GM23338 (cell line): ENCODE measurements around the gene BARX2. TPM values are rescaled to one million over a fixed set of nuclear protein-coding genes. Genes with fewer than 3 reads are reported as not detected.

Source experiments
- ATAC-seq: fragments of 200-7000 bp; cut with Tn5 transposase; 3 replicates; pipeline ENCODE4 v1.9.1; 2020
- DNase-seq: peaks from one replicate; pipeline ENCODE4 v3.0.0-alpha.2; 2015; ENCODE audit warnings: low spot score
- H2AFZ ChIP-seq: fragments of 200-600 bp; sonication (generic); 2 replicates; pipeline ENCODE4 v1.8.0; 2016; ENCODE audit warnings: antibody characterized with exemption, mild to moderate bottlenecking, moderate library complexity
- H3F3A ChIP-seq: fragments of 200-600 bp; sonication (generic); replicated peaks from 2 replicates; pipeline ENCODE4 v1.8.0; 2017; ENCODE audit warnings: antibody characterized with exemption, mixed run types, low read depth
- H3K27ac ChIP-seq: fragments of 200-600 bp; sonication (generic); 2 replicates; pipeline ENCODE4 v1.6.1; 2016; ENCODE audit warnings: low read depth
- H3K27me3 ChIP-seq: fragments of 200-600 bp; sonication (generic); 2 replicates; pipeline ENCODE4 v1.8.0; 2016; ENCODE audit warnings: mild to moderate bottlenecking, mixed run types, moderate library complexity; ENCODE audit not compliant: insufficient read depth
- H3K36me3 ChIP-seq: fragments of 200-600 bp; sonication (generic); 2 replicates; pipeline ENCODE4 v1.8.0; 2016; ENCODE audit warnings: mild to moderate bottlenecking; ENCODE audit not compliant: insufficient read depth
- H3K4me1 ChIP-seq: fragments of 200-600 bp; sonication (generic); 2 replicates; pipeline ENCODE4 v1.8.0; 2016; ENCODE audit warnings: mild to moderate bottlenecking, moderate library complexity; ENCODE audit not compliant: insufficient read depth
- H3K4me2 ChIP-seq: fragments of 200-600 bp; sonication (generic); 2 replicates; pipeline ENCODE4 v1.7.1; 2017; ENCODE audit warnings: mixed run types
- H3K4me3 ChIP-seq: fragments of 200-600 bp; sonication (generic); 2 replicates; pipeline ENCODE4 v1.6.1; 2016; ENCODE audit warnings: mixed run types
- H3K79me2 ChIP-seq: fragments of 200-600 bp; sonication (generic); replicated peaks from 2 replicates; pipeline ENCODE4 v1.8.0; 2017; ENCODE audit warnings: mild to moderate bottlenecking; ENCODE audit not compliant: insufficient read depth
- H3K9me2 ChIP-seq: fragments of 200-600 bp; sonication (generic); 2 replicates; pipeline ENCODE4 v1.8.0; 2017; ENCODE audit not compliant: insufficient read depth
- H4K20me1 ChIP-seq: fragments of 200-600 bp; sonication (generic); replicated peaks from 2 replicates; pipeline ENCODE4 v1.8.0; 2017; ENCODE audit warnings: mild to moderate bottlenecking; ENCODE audit not compliant: insufficient read depth
- H3K27ac Mint-ChIP-seq: 2 replicates; pipeline ENCODE4 v1.8.0; 2020; ENCODE audit warnings: inconsistent platforms, mild to moderate bottlenecking, moderate library complexity, mixed read lengths
- H3K27me3 Mint-ChIP-seq: 3 replicates; pipeline ENCODE4 v1.8.0; 2022; ENCODE audit warnings: low read depth, mild to moderate bottlenecking, moderate library complexity, mixed read lengths, inconsistent platforms; ENCODE audit not compliant: insufficient read depth, poor library complexity
- H3K36me3 Mint-ChIP-seq: 3 replicates; pipeline ENCODE4 v1.8.0; 2021; ENCODE audit warnings: low read depth, mild to moderate bottlenecking, inconsistent platforms, moderate library complexity, mixed read lengths
- H3K4me1 Mint-ChIP-seq: 3 replicates; pipeline ENCODE4 v1.8.0; 2020; ENCODE audit warnings: mild to moderate bottlenecking, inconsistent platforms, mixed read lengths
- H3K4me3 Mint-ChIP-seq: 3 replicates; pipeline ENCODE4 v1.8.0; 2021; ENCODE audit warnings: moderate library complexity, mild to moderate bottlenecking, inconsistent platforms, mixed read lengths
- H3K9me3 Mint-ChIP-seq: 3 replicates; pipeline ENCODE4 v1.8.0; 2020; ENCODE audit warnings: moderate library complexity, mild to moderate bottlenecking, inconsistent platforms, mixed read lengths
- CREB1 ChIP-seq: fragments of 250-450 bp; sonication (Bioruptor Pico); IDR thresholded peaks from 2 replicates; pipeline ENCODE4 v1.5.0; 2020; ENCODE audit warnings: low read depth, mild to moderate bottlenecking, moderate library complexity
- EZH2 ChIP-seq: fragments of 200-600 bp; sonication (generic); IDR thresholded peaks from one replicate; pipeline ENCODE4 v1.8.0; 2017; ENCODE audit warnings: antibody characterized with exemption, mild to moderate bottlenecking, low read depth; ENCODE audit not compliant: unreplicated experiment
- EZH2phosphoT487 ChIP-seq: fragments of 200-600 bp; sonication (generic); IDR thresholded peaks from one replicate; pipeline ENCODE4 v1.8.1; 2018; ENCODE audit warnings: antibody characterized with exemption; ENCODE audit not compliant: unreplicated experiment
- JUNB ChIP-seq: IDR thresholded peaks from one replicate; pipeline ENCODE4 v1.6.1; 2016; ENCODE audit warnings: antibody characterized with exemption; ENCODE audit not compliant: unreplicated experiment
- POLR2AphosphoS5 ChIP-seq: IDR thresholded peaks from 2 replicates; pipeline ENCODE4 v1.6.1; 2016; ENCODE audit warnings: antibody characterized with exemption, low read depth
- STAT1 ChIP-seq: IDR thresholded peaks from one replicate; pipeline ENCODE4 v1.6.1; 2016; ENCODE audit warnings: antibody characterized with exemption; ENCODE audit not compliant: unreplicated experiment
- ZNF331 ChIP-seq: fragments of 250-450 bp; sonication (Bioruptor Pico); IDR thresholded peaks from 2 replicates; pipeline ENCODE4 v1.5.0; 2020; ENCODE audit warnings: low read depth, mild to moderate bottlenecking, moderate library complexity
- polyA plus RNA-seq: library from polyadenylated mRNA; unstranded; fragments of >200 nt; fragmentation: Nextera tagmentation; extraction: Ambion mirVana; gene quantifications from 2 replicates; pipeline ENCODE4 v1.2.1, GENCODE V29; 2016
- total RNA-seq: library from RNA; depleted of rRNA; stranded (reverse); fragments of >200 nt; shearing (Covaris generic); gene quantifications from 2 replicates; pipeline ENCODE4 v1.2.3, GENCODE V29; 2014
- TF ChIP-seq, protein P1 (sequence below): fragments of 250-450 bp; sonication (Bioruptor Pico); IDR thresholded peaks from 2 replicates; pipeline ENCODE4 v1.5.0; 2020; ENCODE audit warnings: mild to moderate bottlenecking, moderate library complexity
- TF ChIP-seq, protein P2 (sequence below): IDR thresholded peaks from one replicate; pipeline ENCODE4 v1.6.1; 2018; ENCODE audit warnings: antibody characterized with exemption; ENCODE audit not compliant: unreplicated experiment

The BARX2 gene
- total and polyA plus RNA-seq, 2 experiments from 2014 or later, result not detected

DNA sequence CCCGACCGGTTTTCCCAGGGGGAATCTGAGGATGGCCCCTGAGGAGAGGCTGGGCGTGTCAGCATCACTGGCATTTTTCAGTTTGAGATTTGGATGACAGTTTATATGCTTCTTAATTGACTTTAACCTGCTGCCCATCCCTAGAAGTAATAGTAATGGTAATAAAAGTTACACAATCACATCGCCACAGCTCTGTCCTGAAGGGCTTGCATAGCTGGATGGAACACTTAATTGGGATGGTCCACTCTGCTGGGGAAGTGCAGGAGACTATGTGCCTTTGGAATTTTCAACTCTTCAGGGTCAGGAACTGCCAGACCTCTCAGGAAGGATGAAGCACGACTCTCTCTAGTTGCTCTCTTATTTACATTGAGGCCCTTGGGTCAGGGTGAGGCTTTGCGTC is 16.2 kb downstream of the BARX2 start:
- TF ChIP-seq JUNB (no peak), ZNF331 (CRISPR knock-in tag) (no peak), POLR2AphosphoS5 (no peak), EZH2phosphoT487 (no peak), CREB1 (CRISPR knock-in tag) (no peak), EZH2 (no peak)
- TF ChIP-seq, protein P1, sequence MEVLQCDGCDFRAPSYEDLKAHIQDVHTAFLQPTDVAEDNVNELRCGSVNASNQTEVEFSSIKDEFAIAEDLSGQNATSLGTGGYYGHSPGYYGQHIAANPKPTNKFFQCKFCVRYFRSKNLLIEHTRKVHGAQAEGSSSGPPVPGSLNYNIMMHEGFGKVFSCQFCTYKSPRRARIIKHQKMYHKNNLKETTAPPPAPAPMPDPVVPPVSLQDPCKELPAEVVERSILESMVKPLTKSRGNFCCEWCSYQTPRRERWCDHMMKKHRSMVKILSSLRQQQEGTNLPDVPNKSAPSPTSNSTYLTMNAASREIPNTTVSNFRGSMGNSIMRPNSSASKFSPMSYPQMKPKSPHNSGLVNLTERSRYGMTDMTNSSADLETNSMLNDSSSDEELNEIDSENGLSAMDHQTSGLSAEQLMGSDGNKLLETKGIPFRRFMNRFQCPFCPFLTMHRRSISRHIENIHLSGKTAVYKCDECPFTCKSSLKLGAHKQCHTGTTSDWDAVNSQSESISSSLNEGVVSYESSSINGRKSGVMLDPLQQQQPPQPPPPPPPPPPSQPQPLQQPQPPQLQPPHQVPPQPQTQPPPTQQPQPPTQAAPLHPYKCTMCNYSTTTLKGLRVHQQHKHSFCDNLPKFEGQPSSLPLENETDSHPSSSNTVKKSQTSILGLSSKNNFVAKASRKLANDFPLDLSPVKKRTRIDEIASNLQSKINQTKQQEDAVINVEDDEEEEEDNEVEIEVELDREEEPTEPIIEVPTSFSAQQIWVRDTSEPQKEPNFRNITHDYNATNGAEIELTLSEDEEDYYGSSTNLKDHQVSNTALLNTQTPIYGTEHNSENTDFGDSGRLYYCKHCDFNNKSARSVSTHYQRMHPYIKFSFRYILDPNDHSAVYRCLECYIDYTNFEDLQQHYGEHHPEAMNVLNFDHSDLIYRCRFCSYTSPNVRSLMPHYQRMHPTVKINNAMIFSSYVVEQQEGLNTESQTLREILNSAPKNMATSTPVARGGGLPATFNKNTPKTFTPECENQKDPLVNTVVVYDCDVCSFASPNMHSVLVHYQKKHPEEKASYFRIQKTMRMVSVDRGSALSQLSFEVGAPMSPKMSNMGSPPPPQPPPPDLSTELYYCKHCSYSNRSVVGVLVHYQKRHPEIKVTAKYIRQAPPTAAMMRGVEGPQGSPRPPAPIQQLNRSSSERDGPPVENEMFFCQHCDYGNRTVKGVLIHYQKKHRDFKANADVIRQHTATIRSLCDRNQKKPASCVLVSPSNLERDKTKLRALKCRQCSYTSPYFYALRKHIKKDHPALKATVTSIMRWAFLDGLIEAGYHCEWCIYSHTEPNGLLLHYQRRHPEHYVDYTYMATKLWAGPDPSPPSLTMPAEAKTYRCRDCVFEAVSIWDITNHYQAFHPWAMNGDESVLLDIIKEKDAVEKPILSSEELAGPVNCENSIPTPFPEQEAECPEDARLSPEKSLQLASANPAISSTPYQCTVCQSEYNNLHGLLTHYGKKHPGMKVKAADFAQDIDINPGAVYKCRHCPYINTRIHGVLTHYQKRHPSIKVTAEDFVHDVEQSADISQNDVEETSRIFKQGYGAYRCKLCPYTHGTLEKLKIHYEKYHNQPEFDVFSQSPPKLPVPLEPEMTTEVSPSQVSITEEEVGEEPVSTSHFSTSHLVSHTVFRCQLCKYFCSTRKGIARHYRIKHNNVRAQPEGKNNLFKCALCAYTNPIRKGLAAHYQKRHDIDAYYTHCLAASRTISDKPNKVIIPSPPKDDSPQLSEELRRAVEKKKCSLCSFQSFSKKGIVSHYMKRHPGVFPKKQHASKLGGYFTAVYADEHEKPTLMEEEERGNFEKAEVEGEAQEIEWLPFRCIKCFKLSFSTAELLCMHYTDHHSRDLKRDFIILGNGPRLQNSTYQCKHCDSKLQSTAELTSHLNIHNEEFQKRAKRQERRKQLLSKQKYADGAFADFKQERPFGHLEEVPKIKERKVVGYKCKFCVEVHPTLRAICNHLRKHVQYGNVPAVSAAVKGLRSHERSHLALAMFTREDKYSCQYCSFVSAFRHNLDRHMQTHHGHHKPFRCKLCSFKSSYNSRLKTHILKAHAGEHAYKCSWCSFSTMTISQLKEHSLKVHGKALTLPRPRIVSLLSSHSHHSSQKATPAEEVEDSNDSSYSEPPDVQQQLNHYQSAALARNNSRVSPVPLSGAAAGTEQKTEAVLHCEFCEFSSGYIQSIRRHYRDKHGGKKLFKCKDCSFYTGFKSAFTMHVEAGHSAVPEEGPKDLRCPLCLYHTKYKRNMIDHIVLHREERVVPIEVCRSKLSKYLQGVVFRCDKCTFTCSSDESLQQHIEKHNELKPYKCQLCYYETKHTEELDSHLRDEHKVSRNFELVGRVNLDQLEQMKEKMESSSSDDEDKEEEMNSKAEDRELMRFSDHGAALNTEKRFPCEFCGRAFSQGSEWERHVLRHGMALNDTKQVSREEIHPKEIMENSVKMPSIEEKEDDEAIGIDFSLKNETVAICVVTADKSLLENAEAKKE (CRISPR knock-in tag), result no peak
- H3K27me3 ChIP-seq, result no peaks in the 10 kb centered on the region
- no peaks in the 10 kb centered on the region for H3K36me3 Mint-ChIP-seq
- no peaks in the 10 kb centered on the region for H3K9me3 Mint-ChIP-seq
- H3F3A ChIP-seq, result no peaks in the 10 kb centered on the region
- DNase-seq, result no peak
- H3K4me3 ChIP-seq, result no peak overlapping the region
- H4K20me1 ChIP-seq, result no peaks in the 10 kb centered on the region
- no peaks in the 10 kb centered on the region for H3K36me3 ChIP-seq
- H3K27ac ChIP-seq, result no peak overlapping the region
- no peak overlapping the region for H3K27ac Mint-ChIP-seq
- H2AFZ ChIP-seq, result peak overlapping the region; percentile 38; the same call in 1 of the 2 replicates
- ATAC-seq, result no peak
- H3K4me1 Mint-ChIP-seq, result no peaks in the 10 kb centered on the region
- no peak overlapping the region for H3K4me3 Mint-ChIP-seq
- no peak overlapping the region for H3K4me2 ChIP-seq
- no peaks in the 10 kb centered on the region for H3K4me1 ChIP-seq
- H3K9me2 ChIP-seq, result no peaks in the 10 kb centered on the region
- no peaks in the 10 kb centered on the region for H3K79me2 ChIP-seq
- peaks cover 1% of the 10 kb centered on the region for H3K27me3 Mint-ChIP-seq

DNA sequence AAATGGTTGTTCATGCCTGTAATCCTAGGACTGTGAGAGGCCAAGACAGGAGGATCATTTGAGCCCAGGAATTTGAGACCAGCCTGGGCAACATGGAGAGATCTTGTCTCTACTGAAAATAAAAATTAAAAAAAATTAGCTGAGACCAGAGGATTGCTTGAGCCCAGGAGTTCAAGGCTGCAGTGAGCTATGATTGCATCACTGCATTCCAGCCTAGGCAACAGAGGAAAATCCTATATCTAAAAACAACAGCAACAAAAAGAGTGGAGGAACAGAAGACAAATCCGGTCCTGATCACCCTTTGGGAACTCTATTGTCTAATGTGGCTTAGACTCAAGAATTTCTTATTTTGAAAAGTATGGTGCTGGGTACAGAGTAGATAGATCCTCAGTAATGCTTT is 17.3 kb downstream of the BARX2 start:
- Histone ChIP-seq H3K27me3 (no peaks in the 10 kb centered on the region), H3K4me1 (no peaks in the 10 kb centered on the region), H3K36me3 (no peaks in the 10 kb centered on the region), H3K4me2 (no peak overlapping the region), H3K27ac (no peak overlapping the region), H3K9me2 (no peaks in the 10 kb centered on the region), H3K4me3 (no peak overlapping the region), H3F3A (no peaks in the 10 kb centered on the region), H4K20me1 (no peaks in the 10 kb centered on the region), H2AFZ (no peak overlapping the region), H3K79me2 (no peaks in the 10 kb centered on the region)
- no peak overlapping the region for H3K4me3 Mint-ChIP-seq
- ATAC-seq (no peak), DNase-seq (no peak)
- no peaks in the 10 kb centered on the region for H3K36me3 Mint-ChIP-seq
- no peaks in the 10 kb centered on the region for H3K4me1 Mint-ChIP-seq
- TF ChIP-seq ZNF331 (CRISPR knock-in tag) (no peak), POLR2AphosphoS5 (no peak), EZH2phosphoT487 (no peak), STAT1 (no peak)
- TF ChIP-seq, protein P2, sequence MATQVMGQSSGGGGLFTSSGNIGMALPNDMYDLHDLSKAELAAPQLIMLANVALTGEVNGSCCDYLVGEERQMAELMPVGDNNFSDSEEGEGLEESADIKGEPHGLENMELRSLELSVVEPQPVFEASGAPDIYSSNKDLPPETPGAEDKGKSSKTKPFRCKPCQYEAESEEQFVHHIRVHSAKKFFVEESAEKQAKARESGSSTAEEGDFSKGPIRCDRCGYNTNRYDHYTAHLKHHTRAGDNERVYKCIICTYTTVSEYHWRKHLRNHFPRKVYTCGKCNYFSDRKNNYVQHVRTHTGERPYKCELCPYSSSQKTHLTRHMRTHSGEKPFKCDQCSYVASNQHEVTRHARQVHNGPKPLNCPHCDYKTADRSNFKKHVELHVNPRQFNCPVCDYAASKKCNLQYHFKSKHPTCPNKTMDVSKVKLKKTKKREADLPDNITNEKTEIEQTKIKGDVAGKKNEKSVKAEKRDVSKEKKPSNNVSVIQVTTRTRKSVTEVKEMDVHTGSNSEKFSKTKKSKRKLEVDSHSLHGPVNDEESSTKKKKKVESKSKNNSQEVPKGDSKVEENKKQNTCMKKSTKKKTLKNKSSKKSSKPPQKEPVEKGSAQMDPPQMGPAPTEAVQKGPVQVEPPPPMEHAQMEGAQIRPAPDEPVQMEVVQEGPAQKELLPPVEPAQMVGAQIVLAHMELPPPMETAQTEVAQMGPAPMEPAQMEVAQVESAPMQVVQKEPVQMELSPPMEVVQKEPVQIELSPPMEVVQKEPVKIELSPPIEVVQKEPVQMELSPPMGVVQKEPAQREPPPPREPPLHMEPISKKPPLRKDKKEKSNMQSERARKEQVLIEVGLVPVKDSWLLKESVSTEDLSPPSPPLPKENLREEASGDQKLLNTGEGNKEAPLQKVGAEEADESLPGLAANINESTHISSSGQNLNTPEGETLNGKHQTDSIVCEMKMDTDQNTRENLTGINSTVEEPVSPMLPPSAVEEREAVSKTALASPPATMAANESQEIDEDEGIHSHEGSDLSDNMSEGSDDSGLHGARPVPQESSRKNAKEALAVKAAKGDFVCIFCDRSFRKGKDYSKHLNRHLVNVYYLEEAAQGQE, result no peak
- H3K27ac Mint-ChIP-seq, result no peak overlapping the region
- no peaks in the 10 kb centered on the region for H3K9me3 Mint-ChIP-seq
- peaks cover 1% of the 10 kb centered on the region for H3K27me3 Mint-ChIP-seq
